Hematopoietic multipotent progenitor cell treated with erythropoietin and hydrocortisone succinate and interleukin-3 and kit ligand, for 4 days (in vitro differentiated cells): Measurements from ENCODE around the gene MED7.

Experiments
- DNase-seq: peaks from one replicate; pipeline ENCODE4 v3.0.0-alpha.2; 2015

MED7 gene

DNA sequence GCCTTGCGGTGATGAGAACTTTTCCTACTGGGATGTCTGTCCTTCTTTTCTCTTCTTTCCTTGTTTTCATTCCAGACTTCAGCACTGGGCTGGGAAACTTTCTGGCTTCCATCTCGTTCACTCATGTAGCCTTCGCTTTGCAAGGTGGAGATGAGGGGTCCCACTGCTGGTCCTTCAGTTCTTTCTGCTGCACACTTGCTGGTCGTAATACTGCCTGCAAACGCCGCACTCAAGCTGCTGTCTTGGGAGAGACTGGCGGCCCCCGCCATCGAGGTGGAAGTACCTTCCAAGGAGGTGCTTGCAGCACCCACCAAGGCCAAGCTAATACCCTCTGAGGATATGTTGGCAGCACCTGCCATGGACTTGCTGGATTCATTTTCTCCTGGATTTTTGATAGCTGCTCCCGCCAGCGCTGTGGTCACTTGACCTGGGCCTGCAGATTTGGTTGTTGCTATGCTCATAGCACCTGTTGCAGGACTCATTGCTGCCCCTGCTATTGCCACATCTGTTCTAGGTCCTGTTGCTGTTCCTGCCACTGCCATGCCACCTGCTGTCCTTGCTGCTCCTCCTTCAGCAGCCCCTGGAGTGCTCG is 20.4 kb upstream of the MED7 start:
- DNase-seq = no peak

GRCh38 chr5:157161996-157162395 is 19.3 kb upstream of the MED7 start:
- DNase-seq = no peak

DNA sequence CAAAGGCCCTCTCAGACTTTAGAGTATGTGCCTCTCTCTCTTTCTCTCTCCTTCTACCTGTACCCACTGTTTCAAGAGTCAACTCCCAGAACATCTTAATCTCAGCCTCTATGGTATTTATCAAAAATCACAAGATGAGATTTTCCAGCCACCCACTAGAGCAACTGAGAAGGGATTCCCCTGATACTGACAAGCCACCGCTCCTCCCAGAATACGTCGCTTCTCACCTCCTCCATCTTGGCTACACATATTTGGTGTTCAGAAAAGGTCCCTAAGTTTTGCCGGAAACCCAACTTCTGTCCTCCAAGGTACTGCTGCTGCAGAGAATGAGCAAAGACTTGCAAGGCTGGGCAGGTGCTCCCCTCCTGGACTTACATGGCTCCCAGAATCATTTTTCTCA is 17.3 kb upstream of the MED7 start:
- no peak for DNase-seq

DNA sequence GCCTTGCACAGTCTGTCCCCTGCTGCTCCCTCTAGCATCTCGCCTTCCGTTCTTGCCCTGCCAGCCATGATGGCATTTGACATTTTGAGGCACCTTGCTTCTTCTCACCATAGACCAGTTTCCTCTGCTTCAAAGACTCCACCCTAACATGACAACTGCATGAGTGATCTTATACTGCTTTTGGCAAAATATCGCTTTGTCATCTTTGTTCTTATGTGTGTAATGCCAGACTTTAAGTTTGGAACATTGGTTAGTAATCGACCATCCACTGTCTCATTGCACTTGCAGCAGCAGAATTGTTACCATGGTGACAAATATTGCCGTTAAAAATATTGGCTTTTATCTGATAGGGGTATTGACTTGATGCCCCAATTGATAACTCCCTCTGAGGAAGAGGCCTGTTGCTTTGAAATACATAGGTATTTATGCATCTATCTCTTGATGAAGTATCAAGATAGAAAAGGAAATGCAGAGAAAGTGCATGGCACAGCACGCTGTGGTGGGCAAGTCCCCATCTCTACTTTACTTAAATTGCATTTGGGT is 16.6 kb upstream of the MED7 start:
- peak; percentile 17 for DNase-seq

DNA sequence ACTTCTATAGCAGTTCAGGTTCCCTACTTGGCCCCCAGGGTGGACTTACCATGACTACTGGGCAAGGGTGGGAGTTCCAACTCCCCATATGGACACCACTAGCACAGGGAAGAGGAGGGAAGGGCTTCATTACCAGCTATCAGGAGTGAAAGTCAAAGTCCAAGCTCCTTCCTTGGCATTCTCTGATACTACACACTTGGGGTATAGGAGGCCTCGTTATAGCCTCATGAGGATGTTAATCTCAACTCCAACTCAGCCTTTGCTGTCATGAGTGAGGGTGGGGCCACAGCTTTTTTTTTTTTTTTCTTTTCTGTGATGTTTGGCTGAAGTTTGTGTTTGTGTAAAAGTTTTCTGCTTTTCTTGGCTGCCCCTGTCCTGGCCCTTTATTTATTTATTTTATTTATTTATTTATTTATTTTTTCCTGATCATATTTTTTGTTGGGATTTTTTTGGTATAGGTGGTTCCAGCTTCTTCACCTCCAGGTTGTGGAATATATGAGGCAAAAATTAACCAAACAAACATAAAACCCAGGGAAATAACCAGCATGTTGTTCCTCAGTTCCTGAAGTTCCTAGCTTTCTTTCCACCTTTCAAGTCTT is 14.7 kb upstream of the MED7 start:
- DNase-seq = no peak

DNA sequence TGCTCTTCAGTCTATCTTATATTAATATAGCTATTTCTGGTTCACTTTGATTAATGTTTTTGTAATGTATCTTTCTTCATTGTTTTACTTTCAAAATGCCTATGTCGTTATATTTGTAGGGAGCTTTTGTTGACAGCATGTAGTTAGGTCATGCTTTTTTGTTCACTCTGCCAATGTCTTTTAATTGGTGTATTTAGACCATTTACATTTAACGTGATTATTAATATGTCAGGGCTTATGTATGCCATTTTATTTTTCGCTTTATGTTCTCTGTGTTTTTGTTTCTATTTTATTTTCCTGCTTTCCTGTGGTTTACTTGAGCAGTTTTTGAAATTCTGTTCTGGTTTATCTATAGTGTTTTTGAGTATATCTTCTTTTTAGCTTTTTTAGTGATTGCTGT is 12.6 kb upstream of the MED7 start:
- DNase-seq = no peak

DNA sequence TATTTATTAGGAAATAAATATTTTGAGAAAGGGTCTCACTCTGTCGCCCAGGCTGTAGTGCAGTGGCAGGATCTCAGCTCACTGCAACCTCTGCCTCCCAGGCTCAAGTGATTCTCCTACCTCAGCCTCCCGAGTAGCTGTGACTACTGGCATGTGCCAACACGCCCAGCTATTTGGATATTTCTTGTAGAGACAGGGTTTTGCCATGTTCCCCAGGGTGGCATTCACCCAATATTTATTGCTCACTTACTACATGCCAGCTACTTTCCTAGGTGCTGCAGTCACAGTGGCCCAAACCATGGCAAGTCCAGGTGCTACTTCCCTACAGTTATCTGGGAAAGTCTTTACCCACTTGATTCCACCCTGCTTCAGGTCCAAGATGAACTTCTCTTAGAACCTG is 8.3 kb upstream of the MED7 start:
- DNase-seq = no peak

DNA sequence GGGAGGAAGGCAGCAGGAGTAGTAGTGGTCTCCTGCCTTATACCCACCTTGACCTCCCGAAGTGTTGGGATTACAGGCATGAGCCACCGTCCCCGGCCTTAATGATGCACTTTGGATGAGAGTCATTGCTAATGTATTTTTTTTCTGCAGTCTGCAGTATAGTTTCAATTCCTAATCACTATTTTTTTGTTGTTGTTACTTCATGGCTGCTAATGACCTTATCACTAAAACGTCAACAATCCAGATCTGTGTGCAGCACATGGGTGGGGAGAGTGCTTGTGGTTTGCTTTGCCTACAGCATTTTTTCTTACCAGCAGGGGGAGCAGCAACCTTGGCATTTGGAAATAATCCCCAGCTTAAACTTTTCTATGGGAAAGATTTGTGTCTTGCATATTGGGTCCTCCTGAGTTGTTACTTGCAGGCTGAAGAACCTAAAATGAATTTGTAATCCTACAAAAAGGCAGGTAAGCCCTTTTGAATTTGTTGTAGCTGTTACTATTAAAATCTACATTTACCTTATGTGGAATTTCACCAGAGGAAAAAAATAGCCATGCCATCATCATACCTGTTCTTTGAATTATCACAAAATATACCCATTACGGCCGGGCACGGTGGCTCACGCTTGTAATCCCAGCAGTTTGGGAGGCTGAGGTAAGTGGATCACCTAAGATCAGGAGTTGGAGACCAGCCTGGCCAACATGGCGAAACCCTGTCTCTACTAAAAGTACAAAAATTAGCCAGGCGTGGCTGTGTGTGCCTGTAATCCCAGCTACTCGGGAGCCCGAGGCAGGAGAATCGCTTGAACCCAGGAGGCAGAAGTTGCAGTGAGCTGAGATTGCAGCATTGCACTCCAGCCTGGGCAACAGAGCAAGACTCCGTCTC is 6.3 kb upstream of the MED7 start:
- DNase-seq = peak; percentile 94

DNA sequence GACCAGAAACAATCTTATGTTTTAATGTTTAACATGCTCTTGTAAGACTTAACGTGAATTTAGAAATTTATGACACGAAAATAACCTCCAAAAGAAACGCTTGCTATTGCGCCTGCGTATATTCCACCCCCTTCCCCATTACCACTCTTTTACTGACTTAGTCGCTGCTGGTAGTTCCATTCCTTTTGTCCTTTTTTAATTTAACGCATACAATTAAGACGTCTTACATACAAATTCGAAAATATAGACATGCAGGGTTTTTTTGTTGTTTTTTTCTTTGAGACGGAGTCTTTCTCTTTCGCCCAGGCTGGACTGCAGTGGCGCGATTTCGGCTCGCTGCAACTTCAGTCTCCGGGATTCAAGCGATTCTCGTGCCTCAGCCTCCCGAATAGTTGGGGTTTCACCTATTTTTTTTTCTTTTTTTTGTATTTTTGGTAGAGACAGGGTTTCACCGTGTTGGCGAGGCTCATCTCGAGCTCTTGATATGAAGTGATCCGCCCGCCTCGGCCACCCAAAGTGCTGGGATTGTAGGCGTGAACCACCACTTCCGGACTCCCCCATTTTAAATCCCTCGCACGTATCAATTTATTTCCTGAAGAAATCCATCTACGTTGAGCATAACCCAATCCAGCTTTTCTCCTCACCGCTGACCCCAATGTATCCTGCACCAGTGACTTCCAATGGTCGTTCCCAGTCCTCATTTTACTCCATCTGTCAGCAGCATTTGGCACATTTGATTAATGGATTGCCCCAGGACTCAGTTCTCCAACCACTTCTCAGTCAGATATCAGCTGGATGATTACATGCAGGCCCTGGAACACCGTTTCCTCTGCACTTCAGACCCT is 684 bp upstream of the MED7 start:
- peak; percentile 72 for DNase-seq

GRCh38 chr5:157137691-157138090 is 5.0 kb downstream of the MED7 start:
- no peak for DNase-seq

- DNase-seq = no peak
Observed at GRCh38 chr5:157132281-157132612, 10.4 kb downstream of the MED7 start.

GRCh38 chr5:157130925-157131324 is 11.7 kb downstream of the MED7 start:
- peak; percentile 94 for DNase-seq

GRCh38 chr5:157121709-157122108 is 21.0 kb downstream of the MED7 start:
- no peak for DNase-seq

DNA sequence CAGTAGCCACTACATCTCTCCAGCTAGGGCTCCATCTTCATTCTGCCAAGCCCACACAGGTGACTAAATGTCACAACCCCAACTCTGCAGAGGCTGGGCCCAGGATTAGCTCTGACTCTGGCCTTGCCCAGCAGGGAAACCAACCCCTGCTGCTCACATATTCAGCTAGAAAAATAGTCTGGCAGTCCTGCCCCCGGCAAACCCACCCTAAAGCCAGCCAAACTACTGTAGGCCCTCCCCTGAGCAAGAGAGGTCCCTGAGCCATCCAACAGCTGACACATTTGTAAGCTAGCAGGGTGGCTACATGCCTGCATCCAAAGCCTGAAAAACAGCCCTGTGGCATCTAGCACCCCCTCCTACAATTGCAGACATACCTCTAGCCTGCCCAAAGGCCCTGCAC is 22.6 kb downstream of the MED7 start:
- DNase-seq = no peak

- DNase-seq = peak; percentile 54
Observed at GRCh38 chr5:157116483-157116954, 26.1 kb downstream of the MED7 start.

- DNase-seq = peak; percentile 44
Observed at GRCh38 chr5:157115502-157115901, 27.2 kb downstream of the MED7 start.

DNA sequence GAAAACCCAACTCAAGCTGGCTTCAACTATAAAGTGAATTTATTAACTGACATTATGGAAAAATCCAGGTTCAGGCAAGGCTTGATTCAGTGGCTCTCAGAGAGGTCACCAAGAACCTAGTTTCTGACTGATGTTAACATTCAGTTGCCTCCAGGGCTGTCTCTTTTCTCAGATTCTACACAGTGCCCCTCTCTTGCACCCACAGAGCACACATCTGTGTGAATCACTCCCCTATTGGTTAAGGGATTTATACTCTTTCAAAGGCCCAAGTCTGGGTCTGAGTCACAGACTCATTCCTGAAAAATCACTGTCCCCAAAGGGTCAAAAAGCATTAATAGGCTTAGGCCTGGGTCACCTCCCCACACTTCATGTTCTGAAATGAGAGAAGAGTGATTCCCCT is 27.7 kb downstream of the MED7 start:
- no peak for DNase-seq

GRCh38 chr5:157113002-157113401 is 29.7 kb downstream of the MED7 start:
- peak; percentile 39 for DNase-seq

GRCh38 chr5:157109744-157110143 is 32.9 kb downstream of the MED7 start:
- peak; percentile 78 for DNase-seq

DNA sequence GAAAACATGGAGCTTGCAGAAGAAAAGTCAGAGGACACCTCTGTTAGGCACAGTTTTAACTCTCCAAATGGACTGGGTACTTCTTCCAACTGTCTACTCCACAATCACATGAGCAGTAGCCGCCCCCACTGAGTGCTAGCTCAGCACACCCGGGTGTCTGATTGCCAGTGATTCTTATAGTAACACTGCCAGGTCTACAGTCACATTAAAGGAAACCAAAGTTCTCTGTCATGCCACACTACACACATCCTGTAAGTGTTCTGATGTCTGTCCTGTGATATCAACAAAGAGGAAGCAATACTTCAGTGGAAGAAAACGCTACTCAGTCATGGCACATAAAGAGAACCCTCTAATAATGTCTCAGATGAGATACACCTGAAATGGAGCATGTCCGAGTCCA is 33.7 kb downstream of the MED7 start, which contains the start of gene HAVCR2:
HAVCR2 (minus strand) TSS at position 69 of the 400 bp plus-strand sequence; CDS start at position 8, 61 bp downstream.
- DNase-seq = peak; percentile 86

DNA sequence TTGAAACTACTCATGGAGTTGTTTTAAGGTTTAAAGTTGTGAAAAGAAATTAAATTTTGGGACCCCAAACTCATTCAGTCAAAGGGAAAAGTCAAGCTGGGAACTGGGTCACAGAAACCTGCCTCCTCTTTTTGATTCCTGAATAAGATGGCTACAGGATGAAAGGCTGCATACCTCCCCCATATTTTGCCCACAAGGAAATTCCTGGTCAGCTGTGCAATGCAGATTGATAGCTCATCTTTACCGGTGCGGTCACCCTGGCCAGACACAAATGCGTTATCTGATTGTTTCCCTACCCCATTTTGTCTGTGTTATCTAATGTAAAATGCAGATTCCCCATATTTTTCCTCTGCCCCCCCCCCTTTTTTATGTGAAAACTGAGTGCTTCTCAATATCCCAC is 35.2 kb downstream of the MED7 start:
- peak; percentile 36 for DNase-seq

DNA sequence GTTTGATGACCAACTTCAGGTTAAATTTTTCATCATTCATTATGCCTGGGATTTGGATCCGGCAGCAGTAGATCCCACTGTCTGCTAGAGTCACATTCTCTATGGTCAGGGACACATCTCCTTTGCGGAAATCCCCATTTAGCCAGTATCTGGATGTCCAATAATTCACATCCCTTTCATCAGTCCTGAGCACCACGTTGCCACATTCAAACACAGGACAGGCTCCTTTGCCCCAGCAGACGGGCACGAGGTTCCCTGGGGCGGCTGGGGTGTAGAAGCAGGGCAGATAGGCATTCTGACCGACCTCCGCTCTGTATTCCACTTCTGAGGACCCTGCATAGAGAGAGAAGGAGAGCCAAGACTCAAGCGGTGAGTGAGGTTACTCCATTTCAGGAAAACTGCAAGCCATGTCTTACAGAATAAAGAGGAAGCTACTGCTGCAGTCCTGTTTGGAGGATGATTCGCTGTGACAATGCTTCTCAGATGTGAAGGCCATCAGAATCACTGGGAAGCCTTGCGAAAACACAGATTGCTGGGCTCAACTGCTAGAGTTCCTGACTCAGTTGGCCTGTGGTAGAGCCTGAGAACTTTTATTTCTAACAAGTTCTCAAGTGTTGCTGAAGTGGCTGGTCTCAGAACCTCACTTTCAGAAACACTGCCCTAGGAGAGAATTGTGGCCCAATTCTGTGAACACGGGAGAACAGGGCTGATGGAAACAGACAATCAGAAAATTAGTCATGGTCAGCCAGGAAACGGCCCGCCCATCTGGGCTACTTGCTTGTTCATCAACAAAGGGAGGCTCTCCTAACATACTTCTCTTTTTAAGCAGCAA is 35.8 kb downstream of the MED7 start:
- peak; percentile 76 for DNase-seq
